ENCODE results near the gene ZNF140.

DNA sequence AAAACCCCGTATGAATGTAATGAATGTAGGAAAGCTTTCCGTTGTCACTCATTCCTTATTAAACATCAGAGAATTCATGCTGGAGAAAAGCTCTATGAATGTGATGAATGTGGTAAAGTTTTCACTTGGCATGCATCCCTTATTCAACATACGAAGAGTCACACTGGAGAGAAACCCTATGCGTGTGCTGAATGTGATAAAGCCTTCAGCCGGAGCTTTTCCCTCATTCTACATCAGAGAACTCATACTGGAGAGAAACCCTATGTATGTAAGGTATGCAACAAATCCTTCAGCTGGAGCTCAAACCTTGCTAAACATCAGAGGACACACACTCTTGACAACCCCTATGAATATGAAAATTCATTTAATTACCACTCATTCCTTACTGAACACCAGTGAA, 25.5 kb downstream of the ZNF140 start:
- TF ChIP-seq CTCF (conservative IDR thresholded peaks at IDR 0.05; ENCODE audit: low read depth, low read length) = no peak
- TF ChIP-seq EZH2 (IDR thresholded peaks at IDR 0.05; ENCODE audit: borderline replicate concordance, low read depth, low read length, poor library complexity, severe bottlenecking) = no peak
